Activated naive CD4-positive, alpha-beta T cell treated with anti-CD3 and anti-CD28 coated beads, Interleukin-2, amount 50 U/mL, for 24 hours (primary cell): Measurements from ENCODE around the gene GAL3ST2.
"Not testable (repeated sequence)": the region's sequence is repeated elsewhere in the genome, so short reads cannot be mapped to it uniquely, and the experiment has no call there.

ENCODE experiments used
- H3K27ac Mint-ChIP-seq: one replicate; pipeline ENCODE4 v1.8.0; 2021; ENCODE audit warnings: mild to moderate bottlenecking, mixed read lengths
- H3K27me3 Mint-ChIP-seq: one replicate; pipeline ENCODE4 v1.8.0; 2021; ENCODE audit warnings: mixed read lengths
- H3K36me3 Mint-ChIP-seq: one replicate; pipeline ENCODE4 v1.8.0; 2021; ENCODE audit warnings: mixed read lengths
- H3K4me1 Mint-ChIP-seq: one replicate; pipeline ENCODE4 v1.8.0; 2021; ENCODE audit warnings: mixed read lengths
- H3K4me3 Mint-ChIP-seq: one replicate; pipeline ENCODE4 v1.8.0; 2021; ENCODE audit warnings: mild to moderate bottlenecking, mixed read lengths
- H3K9me3 Mint-ChIP-seq: one replicate; pipeline ENCODE4 v1.8.0; 2021; ENCODE audit warnings: mixed read lengths

The GAL3ST2 gene

DNA sequence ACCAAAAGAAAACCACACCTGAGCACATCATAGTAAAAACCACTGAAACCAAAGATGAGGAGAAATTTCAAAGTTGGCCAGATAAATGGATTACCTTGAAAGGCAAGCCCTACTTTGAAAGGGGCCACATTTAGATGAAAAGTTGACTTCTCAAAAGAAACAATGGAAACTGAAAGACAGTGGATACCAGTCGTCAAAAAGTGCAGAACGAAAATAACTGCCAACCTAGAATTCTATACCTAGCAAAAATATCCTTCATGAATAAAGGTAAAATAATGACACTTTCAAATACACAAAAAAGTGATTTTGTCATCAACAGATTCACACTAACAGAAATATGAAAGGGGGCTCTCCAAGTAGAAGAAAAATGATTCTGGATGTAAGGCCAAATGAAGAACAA lies 50.8 kb downstream of the GAL3ST2 start:
- Mint-ChIP-seq H3K4me3 (no peak overlapping the region), H3K4me1 (peaks cover 8% of the 10 kb centered on the region), H3K27me3 (peaks cover 5% of the 10 kb centered on the region), H3K27ac (no peak overlapping the region), H3K9me3 (peaks cover 13% of the 10 kb centered on the region), H3K36me3 (peaks cover 5% of the 10 kb centered on the region)

DNA sequence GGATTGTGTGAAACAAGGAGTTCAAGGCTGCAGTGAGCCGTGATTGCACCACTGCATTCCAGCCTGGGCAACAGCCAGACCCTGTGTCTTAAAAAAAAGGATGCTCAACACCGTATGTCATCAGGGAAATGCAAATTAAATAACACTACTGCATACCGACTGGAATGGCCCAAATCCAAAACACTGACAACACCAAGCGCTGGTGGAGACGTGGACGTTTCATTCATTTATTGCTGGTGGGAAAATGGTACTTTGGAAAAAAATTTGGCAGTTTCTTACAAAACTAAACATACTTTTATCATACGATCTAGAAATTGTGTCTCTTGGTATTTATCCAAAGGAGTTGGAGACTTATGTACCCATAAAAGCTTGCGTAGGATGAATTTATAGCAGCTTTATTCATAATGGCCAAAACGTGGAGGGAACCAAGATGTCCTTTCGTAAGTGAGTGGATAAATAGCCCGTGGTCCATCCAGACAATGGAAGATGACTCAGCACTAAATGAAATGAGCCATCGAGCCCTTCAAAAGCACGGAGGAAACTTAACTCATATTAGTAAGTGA lies 56.6 kb downstream of the GAL3ST2 start:
- Mint-ChIP-seq H3K4me3 (no peak overlapping the region), H3K36me3 (peaks cover 1% of the 10 kb centered on the region), H3K27me3 (peaks cover 2% of the 10 kb centered on the region), H3K27ac (no peak overlapping the region), H3K4me1 (peaks cover 19% of the 10 kb centered on the region), H3K9me3 (no peaks in the 10 kb centered on the region)

DNA sequence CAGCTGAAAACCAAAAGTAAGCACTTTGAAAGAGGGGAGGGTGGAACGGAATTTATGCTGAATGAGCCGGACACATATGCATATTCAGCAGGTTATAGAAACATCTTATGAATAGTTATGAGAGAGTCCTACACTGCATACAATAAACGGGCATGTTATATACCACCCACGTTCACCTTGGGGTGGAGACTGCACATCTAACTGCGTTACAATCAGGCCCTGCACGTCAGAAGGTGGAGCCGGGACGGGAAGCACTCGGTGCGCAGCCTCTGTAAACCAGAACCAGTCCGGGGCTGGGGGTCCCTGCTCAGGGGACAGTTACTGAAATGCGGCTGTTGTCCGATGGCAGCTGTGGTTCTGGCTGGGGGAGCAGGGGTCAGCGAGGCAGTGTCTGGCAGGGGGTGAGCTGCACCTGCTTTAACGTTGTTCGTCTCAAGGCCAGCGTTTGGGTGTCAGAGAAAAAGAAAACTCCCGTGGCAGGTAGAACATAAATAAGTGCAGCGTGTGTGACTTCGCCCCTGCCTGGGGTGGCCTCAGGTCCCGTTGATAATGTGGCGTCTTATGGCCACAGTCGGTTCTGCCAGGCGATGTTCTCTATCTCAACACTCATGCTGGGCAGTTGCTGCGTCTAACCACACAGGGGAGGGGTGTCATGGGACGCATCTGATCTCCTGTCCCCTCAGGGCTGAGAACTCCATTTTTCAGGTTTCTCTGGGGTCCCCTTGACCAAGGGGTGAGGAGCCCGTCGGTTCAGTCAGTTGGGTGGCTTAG lies 57.3 kb downstream of the GAL3ST2 start:
- not testable (repeated sequence) for H3K27me3 Mint-ChIP-seq, H3K9me3 Mint-ChIP-seq, H3K36me3 Mint-ChIP-seq, H3K27ac Mint-ChIP-seq, H3K4me3 Mint-ChIP-seq
- peaks cover 24% of the 10 kb centered on the region for H3K4me1 Mint-ChIP-seq

DNA sequence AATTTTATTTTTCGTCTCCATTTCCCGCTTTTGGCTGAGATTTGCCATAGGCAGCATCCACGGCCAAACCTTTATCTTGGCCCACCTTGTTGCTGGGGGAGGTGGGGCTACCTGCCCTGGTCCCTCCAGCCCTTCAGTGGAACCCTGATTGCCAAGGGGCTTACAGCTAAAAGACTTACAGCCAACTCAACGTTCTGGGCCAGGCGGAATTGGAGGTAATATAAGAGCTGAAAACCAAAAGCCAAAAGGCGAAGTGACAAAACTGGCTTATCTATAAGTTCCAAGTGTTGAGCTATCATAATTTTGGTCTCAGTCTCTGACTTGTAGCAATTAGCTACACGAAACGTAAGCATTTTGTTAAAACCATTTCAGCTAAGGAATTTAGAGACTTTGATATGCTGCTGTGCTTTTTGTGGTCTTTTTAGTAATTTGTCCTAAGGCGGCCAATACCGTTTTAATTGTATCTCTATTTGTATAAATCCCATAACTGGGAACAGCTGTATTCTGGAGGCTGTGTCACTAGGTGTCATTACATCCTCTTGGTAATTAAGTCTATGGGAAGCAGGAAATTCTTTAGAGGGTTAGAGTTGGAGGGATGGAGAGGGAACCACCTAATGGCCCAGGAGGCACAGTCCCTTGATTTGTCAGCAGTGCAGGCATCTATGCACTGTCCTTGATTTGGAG lies 58.0 kb downstream of the GAL3ST2 start:
- Mint-ChIP-seq H3K4me3 (no peak overlapping the region), H3K27me3 (peaks cover 2% of the 10 kb centered on the region), H3K4me1 (peaks cover 24% of the 10 kb centered on the region), H3K9me3 (no peaks in the 10 kb centered on the region), H3K27ac (no peak overlapping the region), H3K36me3 (no peaks in the 10 kb centered on the region)

DNA sequence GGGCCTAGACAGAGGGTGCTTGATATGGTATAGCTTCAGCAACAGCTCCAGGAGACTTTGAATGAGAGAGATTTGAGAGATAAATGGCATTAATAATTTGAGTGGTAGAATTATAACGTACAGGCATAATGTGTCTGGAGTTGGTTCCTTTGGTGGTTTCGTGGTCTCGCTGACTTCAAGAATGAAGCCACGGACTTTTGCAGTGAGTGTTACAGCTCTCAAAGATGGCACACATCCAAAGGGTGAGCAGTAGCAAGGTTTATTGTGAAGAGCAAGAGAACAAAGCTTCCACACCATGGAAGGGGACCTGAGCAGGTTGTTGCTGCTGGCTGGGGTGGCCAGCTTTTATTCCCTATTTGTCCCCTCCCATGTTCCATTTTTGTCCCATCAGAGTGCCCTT lies 59.0 kb downstream of the GAL3ST2 start:
- H3K36me3 Mint-ChIP-seq: no peaks in the 10 kb centered on the region
- no peaks in the 10 kb centered on the region for H3K9me3 Mint-ChIP-seq
- H3K27me3 Mint-ChIP-seq: peaks cover 2% of the 10 kb centered on the region
- no peak overlapping the region for H3K4me3 Mint-ChIP-seq
- H3K4me1 Mint-ChIP-seq: peaks cover 24% of the 10 kb centered on the region
- H3K27ac Mint-ChIP-seq: peak overlapping the region; percentile 47

DNA sequence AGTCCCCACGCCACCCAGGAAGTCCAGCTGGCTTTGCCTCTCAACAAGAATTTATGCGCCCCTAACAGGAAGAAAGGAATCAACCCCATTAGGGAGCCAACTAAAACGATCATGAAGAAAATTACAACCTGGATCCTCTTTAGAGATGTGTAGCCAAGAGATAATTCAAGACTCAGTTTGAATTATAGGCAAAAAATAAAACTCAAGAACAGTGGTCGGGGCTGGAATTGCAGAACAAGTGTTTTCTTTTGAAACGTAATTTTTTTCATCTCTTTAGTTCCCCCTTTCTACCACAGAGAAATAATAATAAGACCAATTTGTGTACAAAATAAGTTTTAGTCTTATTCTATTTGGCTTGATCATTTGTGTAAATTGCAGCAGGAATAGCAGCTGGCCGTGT lies 59.7 kb downstream of the GAL3ST2 start:
- no peak overlapping the region for H3K4me3 Mint-ChIP-seq
- H3K27ac Mint-ChIP-seq: no peak overlapping the region
- no peaks in the 10 kb centered on the region for H3K9me3 Mint-ChIP-seq
- peaks cover 24% of the 10 kb centered on the region for H3K4me1 Mint-ChIP-seq
- H3K27me3 Mint-ChIP-seq: peaks cover 2% of the 10 kb centered on the region
- no peaks in the 10 kb centered on the region for H3K36me3 Mint-ChIP-seq

DNA sequence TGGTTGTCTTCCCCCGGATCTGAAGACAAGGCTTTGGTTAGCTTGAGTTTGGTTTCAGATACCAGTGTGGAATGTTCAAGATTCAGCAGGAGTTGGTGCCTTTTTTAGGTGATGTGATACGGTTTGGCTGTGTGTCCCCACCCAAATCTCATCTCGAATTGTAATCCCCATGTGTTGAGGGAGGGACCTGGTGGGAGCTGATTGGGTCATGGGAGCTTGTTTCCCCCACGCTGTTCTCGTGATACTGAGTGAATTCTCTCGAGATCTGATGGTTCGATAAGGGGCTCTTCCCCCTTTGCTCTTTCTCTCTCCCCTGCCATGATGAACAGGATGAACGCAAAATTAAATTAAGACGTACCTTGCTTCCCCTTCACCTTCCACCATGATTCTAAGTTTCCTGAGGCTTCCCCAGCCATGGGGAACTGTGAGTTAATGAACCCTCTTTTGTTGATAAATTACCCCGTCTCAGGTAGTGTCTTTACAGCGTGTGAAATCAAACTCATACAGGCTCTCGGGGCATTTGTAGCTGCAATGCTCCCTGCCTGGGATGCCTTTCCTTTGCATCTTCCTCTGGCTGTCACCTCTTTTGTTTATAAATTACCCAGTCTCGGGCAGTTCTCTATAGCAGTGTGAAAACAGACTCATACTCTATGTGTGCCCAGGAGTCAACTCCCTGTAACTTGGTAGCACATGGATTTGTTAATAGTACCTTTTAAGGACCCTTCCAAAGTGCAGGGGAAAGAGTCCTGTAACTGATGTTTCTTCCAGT lies 60.8 kb downstream of the GAL3ST2 start:
- Mint-ChIP-seq H3K9me3 (no peaks in the 10 kb centered on the region), H3K4me1 (peaks cover 24% of the 10 kb centered on the region), H3K27me3 (no peaks in the 10 kb centered on the region), H3K4me3 (no peak overlapping the region), H3K27ac (no peak overlapping the region), H3K36me3 (no peaks in the 10 kb centered on the region)

DNA sequence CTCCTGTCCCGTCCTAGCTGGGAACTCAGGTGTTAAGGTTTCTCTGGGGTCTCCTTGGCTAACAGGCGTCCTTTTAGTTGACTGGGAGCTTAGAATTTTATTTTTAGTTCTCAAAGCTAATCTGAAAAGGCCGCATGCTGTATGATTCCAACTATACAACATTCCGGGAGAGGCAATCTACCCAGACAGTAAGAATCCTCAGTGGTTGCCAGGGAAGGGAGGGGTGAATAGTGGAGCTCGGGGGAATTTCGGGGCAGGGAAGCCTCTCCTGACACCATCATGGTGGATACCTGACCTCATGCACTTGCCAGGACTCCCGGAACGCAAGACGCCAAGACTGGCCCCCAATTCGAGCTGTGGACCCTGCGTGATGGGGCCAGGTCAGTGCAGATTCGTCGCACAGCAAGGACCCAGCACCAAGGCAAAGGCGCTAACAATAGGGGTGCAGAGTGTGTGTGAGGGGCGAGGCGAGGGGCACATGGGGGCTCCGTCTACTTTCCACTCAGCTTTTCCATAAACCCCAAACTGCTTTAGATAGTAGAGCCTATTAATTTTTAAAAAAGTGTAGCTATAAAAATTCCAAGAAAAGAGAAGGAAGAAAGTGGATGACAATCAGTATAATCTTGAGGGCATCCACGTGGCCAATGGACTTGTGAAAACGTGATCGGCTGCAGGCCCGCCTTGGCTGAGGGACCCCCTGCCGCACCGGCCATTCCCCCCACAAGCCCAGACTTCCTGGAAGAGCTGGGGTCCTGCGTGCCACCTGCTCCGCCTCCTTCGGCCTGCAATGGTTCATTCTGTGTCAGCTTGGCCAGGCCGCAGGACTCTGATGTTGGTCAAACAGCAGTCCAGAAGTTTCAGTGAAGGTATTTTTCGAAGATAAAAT lies 64.8 kb downstream of the GAL3ST2 start:
- Mint-ChIP-seq H3K4me1 (peaks cover 45% of the 10 kb centered on the region), H3K36me3 (no peaks in the 10 kb centered on the region), H3K27ac (peak overlapping the region; percentile 12), H3K9me3 (no peaks in the 10 kb centered on the region), H3K27me3 (peaks cover under 1% of the 10 kb centered on the region), H3K4me3 (no peak overlapping the region)

DNA sequence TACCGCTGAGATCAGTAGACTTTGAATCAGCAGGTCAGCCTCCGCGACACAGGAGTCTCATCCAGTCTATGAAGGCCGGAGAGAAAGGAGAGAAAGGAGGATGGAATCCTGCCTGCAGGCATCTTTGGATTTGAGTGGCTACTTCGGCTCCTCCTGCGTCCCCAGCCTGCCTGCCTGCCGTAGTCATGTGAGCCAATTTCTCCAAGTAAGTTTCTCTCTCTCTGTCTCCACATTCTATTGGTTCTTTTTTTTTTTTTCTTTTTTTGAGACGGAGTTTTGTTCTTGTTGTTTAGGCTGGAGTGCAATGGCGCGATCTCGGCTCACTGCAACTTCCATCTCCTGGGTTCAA lies 65.4 kb downstream of the GAL3ST2 start:
- Mint-ChIP-seq H3K36me3 (no peaks in the 10 kb centered on the region), H3K4me1 (peaks cover 41% of the 10 kb centered on the region), H3K9me3 (no peaks in the 10 kb centered on the region), H3K4me3 (no peak overlapping the region), H3K27ac (no peak overlapping the region), H3K27me3 (peaks cover 2% of the 10 kb centered on the region)

DNA sequence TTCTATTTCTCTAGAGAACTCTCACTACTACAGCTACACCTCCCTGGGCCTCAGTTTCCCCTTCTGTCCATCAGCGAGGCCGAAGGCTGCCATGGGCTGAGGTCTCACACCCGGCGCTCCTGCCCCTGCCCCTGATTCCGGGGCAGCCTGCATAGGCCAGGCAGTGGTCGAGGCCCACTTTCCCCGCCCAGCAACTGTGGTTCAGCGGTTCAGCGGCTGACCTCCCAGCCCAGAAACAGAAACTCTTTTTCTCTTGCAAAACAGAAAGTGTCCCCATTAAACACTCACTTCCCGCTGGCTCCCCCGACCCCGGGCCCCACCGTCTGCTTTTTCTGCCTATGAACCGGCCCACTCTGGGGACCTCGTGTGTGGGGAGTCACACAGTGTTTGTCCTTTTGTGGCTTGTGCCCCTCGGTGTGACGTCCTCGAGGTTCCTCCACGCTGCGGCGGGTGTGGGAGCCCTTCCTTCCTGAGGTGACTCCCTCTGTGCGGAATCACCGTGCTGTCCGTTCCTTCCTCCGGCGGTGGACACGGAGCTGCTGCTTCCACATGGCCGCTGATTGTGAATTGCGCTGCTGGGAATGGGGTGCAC lies 66.1 kb downstream of the GAL3ST2 start:
- H3K4me1 Mint-ChIP-seq: peaks cover 35% of the 10 kb centered on the region
- peaks cover 2% of the 10 kb centered on the region for H3K27me3 Mint-ChIP-seq
- no peaks in the 10 kb centered on the region for H3K36me3 Mint-ChIP-seq
- peak overlapping the region; percentile 62 for H3K4me3 Mint-ChIP-seq
- H3K9me3 Mint-ChIP-seq: no peaks in the 10 kb centered on the region
- H3K27ac Mint-ChIP-seq: peak overlapping the region; percentile 65

DNA sequence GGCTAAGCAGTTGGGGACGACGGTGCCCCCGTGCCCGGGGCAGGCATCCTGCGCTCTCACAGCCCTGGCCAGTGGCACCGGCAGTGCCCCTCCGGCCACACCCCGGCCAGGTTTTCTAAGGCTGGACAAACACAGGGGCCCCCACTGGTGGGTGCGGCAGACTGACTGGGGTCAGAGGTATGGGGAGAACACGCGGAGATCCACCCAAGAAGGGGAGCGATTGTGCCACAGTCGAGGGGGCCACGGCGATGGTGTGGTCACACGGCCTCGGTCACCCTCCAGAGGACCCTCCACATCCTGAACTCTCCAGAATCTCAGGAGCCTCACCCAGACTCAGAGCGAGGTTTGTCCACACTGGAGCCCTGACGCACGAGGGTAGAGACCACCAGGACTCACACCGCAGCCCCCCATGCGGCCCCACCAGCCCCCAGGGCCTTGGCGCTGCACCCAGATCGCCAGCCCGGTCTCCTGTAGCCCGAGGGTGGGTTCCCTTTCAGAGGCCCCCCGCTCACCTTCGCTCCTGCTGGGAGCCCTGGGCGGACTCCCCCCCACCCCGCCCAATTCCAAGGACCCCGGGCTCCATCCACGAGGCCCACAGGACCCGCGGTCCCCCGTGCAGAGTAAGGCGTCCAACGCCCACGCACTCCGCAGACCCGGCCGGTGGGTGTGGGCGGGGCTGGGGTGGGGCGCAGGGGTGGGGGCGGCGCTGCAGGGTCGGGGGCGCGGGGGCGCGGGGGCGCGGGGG lies 66.9 kb downstream of the GAL3ST2 start:
- Mint-ChIP-seq H3K27me3 (peaks cover 2% of the 10 kb centered on the region), H3K36me3 (no peaks in the 10 kb centered on the region), H3K9me3 (no peaks in the 10 kb centered on the region), H3K27ac (peak overlapping the region; percentile 65), H3K4me1 (peaks cover 34% of the 10 kb centered on the region), H3K4me3 (peak overlapping the region; percentile 62)

DNA sequence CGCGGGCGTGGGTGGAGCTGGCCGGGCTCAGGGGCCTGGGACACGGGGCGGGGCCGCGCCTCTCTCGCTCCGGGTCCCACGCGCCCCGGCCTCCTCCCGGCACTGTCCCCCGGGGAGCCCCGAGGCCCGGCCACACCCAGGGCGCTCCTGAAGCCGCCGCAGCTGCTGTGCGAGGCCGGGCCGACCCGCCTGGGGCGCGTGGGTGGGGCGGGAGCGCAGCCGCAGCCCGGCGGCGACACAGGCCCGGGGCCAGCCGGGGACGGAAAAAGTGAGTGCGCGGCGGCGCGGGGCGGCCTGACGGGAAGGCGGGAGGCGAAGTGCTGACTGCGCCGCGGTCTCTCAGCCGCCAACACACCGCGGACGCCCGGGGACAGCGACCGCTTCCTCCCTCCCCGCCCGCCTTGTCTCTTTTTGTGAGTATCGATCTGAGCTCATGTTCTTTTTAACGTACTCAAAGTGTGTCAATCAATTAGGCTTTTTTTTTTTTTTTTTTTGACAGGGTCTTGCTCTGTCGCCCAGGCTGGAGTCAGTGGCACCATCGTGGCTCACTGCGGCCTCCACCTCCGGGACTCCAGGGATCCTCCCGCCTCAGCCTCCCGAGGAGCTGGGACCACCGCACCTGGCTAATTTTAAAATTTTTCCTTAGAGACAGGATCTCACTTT lies 67.6 kb downstream of the GAL3ST2 start:
- Mint-ChIP-seq H3K4me3 (peak overlapping the region; percentile 76), H3K27me3 (peaks cover 2% of the 10 kb centered on the region), H3K27ac (peak overlapping the region; percentile 89), H3K9me3 (no peaks in the 10 kb centered on the region), H3K4me1 (peaks cover 31% of the 10 kb centered on the region), H3K36me3 (no peaks in the 10 kb centered on the region)

DNA sequence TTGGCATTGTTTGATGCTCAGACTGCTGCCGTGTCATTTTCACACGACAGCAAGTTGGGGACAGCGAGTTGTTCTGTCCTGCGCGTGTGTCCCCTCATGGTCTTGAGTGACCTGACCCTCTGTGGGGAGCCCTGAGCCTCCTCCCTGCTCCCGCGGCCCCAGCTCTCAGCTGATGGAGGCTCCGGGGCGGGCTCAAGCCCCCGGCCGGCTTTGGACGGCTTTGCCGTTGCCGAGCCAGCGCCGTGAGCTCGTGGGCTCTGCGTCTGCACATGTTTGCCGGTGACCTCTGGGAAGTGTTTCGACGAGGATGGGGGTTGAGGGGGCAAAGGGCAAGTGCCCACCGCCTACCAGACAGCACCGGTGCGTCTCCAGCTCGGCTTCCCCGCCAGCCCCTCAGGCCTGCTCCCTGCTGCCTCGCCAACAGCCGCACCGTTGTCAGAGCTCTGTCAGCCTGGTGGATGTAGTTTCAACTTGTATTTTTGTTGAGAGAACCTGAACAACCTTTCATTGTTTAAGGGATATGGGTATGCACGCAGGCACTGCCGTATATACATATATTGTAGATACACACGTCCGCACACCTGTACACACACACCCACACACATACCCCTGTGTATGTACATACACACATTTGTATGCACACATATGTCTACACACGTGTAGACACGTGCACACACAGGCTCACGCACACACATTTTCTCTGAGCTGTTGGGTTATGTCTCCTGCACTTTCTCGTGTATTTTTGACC lies 68.4 kb downstream of the GAL3ST2 start:
- H3K4me1 Mint-ChIP-seq: peaks cover 31% of the 10 kb centered on the region
- peaks cover 2% of the 10 kb centered on the region for H3K27me3 Mint-ChIP-seq
- H3K4me3 Mint-ChIP-seq: peak overlapping the region; percentile 76
- H3K27ac Mint-ChIP-seq: peak overlapping the region; percentile 83
- no peaks in the 10 kb centered on the region for H3K36me3 Mint-ChIP-seq
- no peaks in the 10 kb centered on the region for H3K9me3 Mint-ChIP-seq
